ENCODE data around the gene PAWR. TPM values are rescaled to one million over a fixed set of nuclear protein-coding genes. Genes with fewer than 3 reads are reported as not detected.

PAWR gene
- total RNA-seq, 1 donor from 2014 or later = 103 TPM

DNA sequence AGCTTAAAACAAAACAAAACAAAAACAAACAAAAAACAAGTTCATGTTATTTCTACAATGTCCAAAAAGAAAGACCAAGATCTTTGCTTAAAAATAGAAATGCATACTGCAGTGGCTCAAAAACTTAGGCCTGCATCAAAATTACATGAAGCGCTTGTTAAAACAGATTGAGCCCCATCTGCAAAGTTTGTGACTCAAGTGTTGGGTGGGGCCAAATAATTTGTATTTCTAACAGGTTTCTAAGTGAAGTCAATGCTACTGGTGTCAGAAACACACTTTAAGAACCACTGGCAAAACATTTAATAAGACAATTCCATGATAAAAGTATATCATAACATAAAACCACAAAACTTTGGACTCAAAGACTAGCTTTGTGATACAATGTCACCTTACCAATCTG lies 105.6 kb downstream of the PAWR start:
- H3K27ac Mint-ChIP-seq = no peak overlapping the region
- no peaks in the 10 kb centered on the region for H3K9me3 Mint-ChIP-seq
- Histone ChIP-seq H3K4me2 (no peak overlapping the region), H4K20me1 (ENCODE audit: low read depth) (no peaks in the 10 kb centered on the region), H3K27ac (no peak overlapping the region), H3K4me3 (no peak overlapping the region), H3F3A (ENCODE audit: low read depth) (no peaks in the 10 kb centered on the region), H3K27me3 (no peaks in the 10 kb centered on the region), H3K79me2 (ENCODE audit: low read depth) (no peaks in the 10 kb centered on the region), H3K9me3 (ENCODE audit: low read depth) (no peaks in the 10 kb centered on the region), H3K36me3 (peaks cover 5% of the 10 kb centered on the region), H2AFZ (replicated peaks) (no peak overlapping the region), H3K9ac (no peak overlapping the region), H3K4me1 (no peaks in the 10 kb centered on the region)
- no peaks in the 10 kb centered on the region for H3K4me1 Mint-ChIP-seq
- no peak overlapping the region for H3K4me3 Mint-ChIP-seq
- H3K27me3 Mint-ChIP-seq (ENCODE audit: insufficient read depth, low read depth) = no peaks in the 10 kb centered on the region
- peaks cover 4% of the 10 kb centered on the region for H3K36me3 Mint-ChIP-seq
- no peak for DNase-seq (ENCODE audit: low spot score)
- TF ChIP-seq, protein P1, sequence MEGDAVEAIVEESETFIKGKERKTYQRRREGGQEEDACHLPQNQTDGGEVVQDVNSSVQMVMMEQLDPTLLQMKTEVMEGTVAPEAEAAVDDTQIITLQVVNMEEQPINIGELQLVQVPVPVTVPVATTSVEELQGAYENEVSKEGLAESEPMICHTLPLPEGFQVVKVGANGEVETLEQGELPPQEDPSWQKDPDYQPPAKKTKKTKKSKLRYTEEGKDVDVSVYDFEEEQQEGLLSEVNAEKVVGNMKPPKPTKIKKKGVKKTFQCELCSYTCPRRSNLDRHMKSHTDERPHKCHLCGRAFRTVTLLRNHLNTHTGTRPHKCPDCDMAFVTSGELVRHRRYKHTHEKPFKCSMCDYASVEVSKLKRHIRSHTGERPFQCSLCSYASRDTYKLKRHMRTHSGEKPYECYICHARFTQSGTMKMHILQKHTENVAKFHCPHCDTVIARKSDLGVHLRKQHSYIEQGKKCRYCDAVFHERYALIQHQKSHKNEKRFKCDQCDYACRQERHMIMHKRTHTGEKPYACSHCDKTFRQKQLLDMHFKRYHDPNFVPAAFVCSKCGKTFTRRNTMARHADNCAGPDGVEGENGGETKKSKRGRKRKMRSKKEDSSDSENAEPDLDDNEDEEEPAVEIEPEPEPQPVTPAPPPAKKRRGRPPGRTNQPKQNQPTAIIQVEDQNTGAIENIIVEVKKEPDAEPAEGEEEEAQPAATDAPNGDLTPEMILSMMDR (IDR thresholded peaks at IDR 0.05) = no peak
- TF ChIP-seq EZH2 (IDR thresholded peaks at IDR 0.05) = no peak
- no peak for TF ChIP-seq EZH2phosphoT487 (IDR thresholded peaks at IDR 0.05)

DNA sequence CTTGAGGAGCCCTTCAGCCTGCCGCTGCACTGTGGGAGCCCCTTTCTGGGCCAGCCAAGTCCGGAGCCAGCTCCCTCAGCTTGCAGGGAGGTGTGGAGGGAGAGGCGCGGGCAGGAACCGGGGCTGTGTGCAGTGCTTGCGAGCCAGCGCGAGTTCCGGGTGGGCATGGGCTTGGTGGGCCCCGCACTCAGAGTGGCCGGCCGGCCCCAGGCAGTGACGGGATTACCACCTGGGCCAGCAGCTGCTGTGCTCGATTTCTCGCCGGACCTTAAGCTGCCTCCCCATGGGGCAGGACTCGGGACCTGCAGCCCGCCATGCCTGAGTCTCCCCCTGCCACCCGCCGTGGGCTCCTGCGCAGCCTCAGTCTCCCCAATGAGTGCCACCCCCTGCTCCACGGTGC lies 116.9 kb downstream of the PAWR start:
- Mint-ChIP-seq H3K4me1 (no peaks in the 10 kb centered on the region), H3K27ac (no peak overlapping the region)
- H3K9ac ChIP-seq = no peak overlapping the region

DNA sequence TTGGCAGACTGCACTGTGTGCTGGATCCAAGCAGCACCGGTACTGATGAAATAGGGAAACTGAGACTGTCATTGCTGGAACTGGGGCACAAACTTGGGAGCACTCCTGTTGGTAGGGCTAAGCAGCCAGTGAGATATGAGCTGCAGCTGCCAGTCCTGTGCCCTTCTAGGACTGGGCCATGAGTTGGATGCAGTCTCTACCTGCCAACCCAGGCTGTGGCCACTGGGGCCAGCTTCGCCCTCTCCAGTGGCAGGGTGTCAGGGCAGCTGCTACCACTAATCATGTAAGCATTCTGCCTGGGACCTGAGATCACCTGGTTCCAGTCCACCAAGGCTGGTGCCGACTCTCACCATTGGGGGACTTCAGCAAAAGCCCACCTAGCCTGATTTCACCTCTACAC lies 121.1 kb downstream of the PAWR start:
- Histone ChIP-seq H3K36me3 (peaks cover 16% of the 10 kb centered on the region), H3K4me3 (no peak overlapping the region), H3K27ac (no peak overlapping the region), H3K4me2 (no peak overlapping the region), H4K20me1 (ENCODE audit: low read depth) (no peaks in the 10 kb centered on the region), H2AFZ (replicated peaks) (no peak overlapping the region), H3K9me3 (ENCODE audit: low read depth) (no peaks in the 10 kb centered on the region), H3K79me2 (ENCODE audit: low read depth) (no peaks in the 10 kb centered on the region), H3K9ac (no peak overlapping the region), H3K4me1 (no peaks in the 10 kb centered on the region), H3K27me3 (no peaks in the 10 kb centered on the region), H3F3A (ENCODE audit: low read depth) (no peaks in the 10 kb centered on the region)
- H3K27ac Mint-ChIP-seq = no peak overlapping the region
- no peak overlapping the region for H3K4me3 Mint-ChIP-seq
- H3K36me3 Mint-ChIP-seq = peaks cover 43% of the 10 kb centered on the region
- no peak for TF ChIP-seq EZH2 (IDR thresholded peaks at IDR 0.05)
- TF ChIP-seq EZH2phosphoT487 (IDR thresholded peaks at IDR 0.05) = no peak
- TF ChIP-seq, protein P1 (IDR thresholded peaks at IDR 0.05) = no peak
- no peak for DNase-seq (ENCODE audit: low spot score)
- peaks cover 32% of the 10 kb centered on the region for H3K9me3 Mint-ChIP-seq
- no peaks in the 10 kb centered on the region for H3K4me1 Mint-ChIP-seq
- peaks cover 2% of the 10 kb centered on the region for H3K27me3 Mint-ChIP-seq (ENCODE audit: insufficient read depth, low read depth)

More for the DNA sequence above, 116.9 kb downstream of the PAWR start:
- Histone ChIP-seq H3K36me3 (peaks cover 9% of the 10 kb centered on the region), H3K4me2 (no peak overlapping the region), H3F3A (ENCODE audit: low read depth) (no peaks in the 10 kb centered on the region), H4K20me1 (ENCODE audit: low read depth) (no peaks in the 10 kb centered on the region), H3K4me1 (no peaks in the 10 kb centered on the region), H3K9me3 (ENCODE audit: low read depth) (no peaks in the 10 kb centered on the region), H3K79me2 (ENCODE audit: low read depth) (peaks cover 5% of the 10 kb centered on the region), H3K4me3 (no peak overlapping the region), H3K27me3 (no peaks in the 10 kb centered on the region), H3K27ac (no peak overlapping the region), H2AFZ (replicated peaks) (no peak overlapping the region)
- no peak for DNase-seq (ENCODE audit: low spot score)
- TF ChIP-seq EZH2phosphoT487 (IDR thresholded peaks at IDR 0.05) = no peak
- TF ChIP-seq, protein P1 (IDR thresholded peaks at IDR 0.05) = no peak
- TF ChIP-seq EZH2 (IDR thresholded peaks at IDR 0.05) = no peak
- peaks cover 47% of the 10 kb centered on the region for H3K36me3 Mint-ChIP-seq
- H3K4me3 Mint-ChIP-seq = no peak overlapping the region
- H3K27me3 Mint-ChIP-seq (ENCODE audit: insufficient read depth, low read depth) = peaks cover 2% of the 10 kb centered on the region
- peaks cover 43% of the 10 kb centered on the region for H3K9me3 Mint-ChIP-seq

Data from neural progenitor cell (in vitro differentiated cells).